ENCODE data around the gene INPP5A.

DNA sequence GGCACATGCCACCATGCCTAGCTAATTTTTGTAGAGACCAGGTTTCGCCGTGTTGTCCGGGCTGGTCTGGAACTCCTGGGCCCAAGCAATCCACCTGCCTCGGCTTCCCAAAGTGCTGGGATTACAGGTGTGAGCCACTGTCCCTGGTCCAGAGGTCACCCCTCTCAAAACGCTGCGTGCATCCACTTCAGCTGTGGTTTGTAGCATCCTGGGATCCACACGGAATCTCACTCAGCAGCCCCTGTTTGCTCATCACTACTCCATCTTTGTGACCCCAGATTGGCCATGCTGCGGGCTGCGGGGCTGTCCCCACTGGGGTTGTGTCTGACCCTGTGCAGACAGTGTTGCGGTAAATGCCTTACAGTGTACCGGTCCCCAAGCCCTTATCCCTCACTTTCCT lies 3.5 kb downstream of the INPP5A start:
- no peak for TF ChIP-seq POLR2A (IDR thresholded peaks at IDR 0.05)
- TF ChIP-seq, protein P1, sequence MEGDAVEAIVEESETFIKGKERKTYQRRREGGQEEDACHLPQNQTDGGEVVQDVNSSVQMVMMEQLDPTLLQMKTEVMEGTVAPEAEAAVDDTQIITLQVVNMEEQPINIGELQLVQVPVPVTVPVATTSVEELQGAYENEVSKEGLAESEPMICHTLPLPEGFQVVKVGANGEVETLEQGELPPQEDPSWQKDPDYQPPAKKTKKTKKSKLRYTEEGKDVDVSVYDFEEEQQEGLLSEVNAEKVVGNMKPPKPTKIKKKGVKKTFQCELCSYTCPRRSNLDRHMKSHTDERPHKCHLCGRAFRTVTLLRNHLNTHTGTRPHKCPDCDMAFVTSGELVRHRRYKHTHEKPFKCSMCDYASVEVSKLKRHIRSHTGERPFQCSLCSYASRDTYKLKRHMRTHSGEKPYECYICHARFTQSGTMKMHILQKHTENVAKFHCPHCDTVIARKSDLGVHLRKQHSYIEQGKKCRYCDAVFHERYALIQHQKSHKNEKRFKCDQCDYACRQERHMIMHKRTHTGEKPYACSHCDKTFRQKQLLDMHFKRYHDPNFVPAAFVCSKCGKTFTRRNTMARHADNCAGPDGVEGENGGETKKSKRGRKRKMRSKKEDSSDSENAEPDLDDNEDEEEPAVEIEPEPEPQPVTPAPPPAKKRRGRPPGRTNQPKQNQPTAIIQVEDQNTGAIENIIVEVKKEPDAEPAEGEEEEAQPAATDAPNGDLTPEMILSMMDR (IDR thresholded peaks at IDR 0.05): no peak
